IMR-90 (cell line): ENCODE data around the gene NCOA7. TPM values are rescaled to one million over a fixed set of nuclear protein-coding genes. Genes with fewer than 3 reads are reported as not detected.

Experiments
- ATAC-seq: fragments of 200-7000 bp; cut with Tn5 transposase; 2 replicates; pipeline ENCODE4 v1.9.1; 2020; ENCODE audit warnings: low read depth, mild to moderate bottlenecking, moderate library complexity
- BruUV-seq: library from RNA; stranded (reverse); fragments of 400-500 nt; replicated peaks from 2 replicates; lab custom pipeline; 2021; lab: Mats Ljungman, UMichigan
- CTCF ChIA-PET: fragments of 300-600 bp; formaldehyde crosslinking; extraction: SDS; loops from one replicate; lab custom pipeline; 2021; ENCODE audit warnings: antibody characterized with exemption; lab: Yijun Ruan, JAX
- POLR2A ChIA-PET: fragments of 300-600 bp; sonication (Branson Sonifier 250); formaldehyde crosslinking; loops from one replicate; lab custom pipeline; 2022; ENCODE audit warnings: antibody characterized with exemption; ENCODE audit not compliant: unreplicated experiment; lab: Charles Lee
- DNase-seq: peaks from one replicate; pipeline ENCODE4 v3.0.0; 2013
- H2AFZ ChIP-seq: replicated peaks from 2 replicates; pipeline ENCODE3; 2013; ENCODE audit warnings: low read length, mild to moderate bottlenecking; ENCODE audit not compliant: poor library complexity
- H2AK5ac ChIP-seq: 2 replicates; pipeline ENCODE4 v1.6.1; 2013; ENCODE audit warnings: low read depth, low read length, inconsistent platforms
- H2AK9ac ChIP-seq: replicated peaks from 2 replicates; pipeline ENCODE3; 2013; ENCODE audit warnings: mild to moderate bottlenecking, low read depth, low read length, moderate library complexity; ENCODE audit not compliant: poor library complexity
- H2BK120ac ChIP-seq: 2 replicates; pipeline ENCODE4 v1.6.1; 2013; ENCODE audit warnings: low read depth, low read length, inconsistent platforms
- H2BK15ac ChIP-seq: 3 replicates; pipeline ENCODE4 v1.6.1; 2013; ENCODE audit warnings: low read depth, low read length, inconsistent platforms
- H2BK20ac ChIP-seq: 2 replicates; pipeline ENCODE4 v1.6.1; 2013; ENCODE audit warnings: low read depth, mild to moderate bottlenecking, inconsistent platforms, low read length, moderate library complexity
- H2BK5ac ChIP-seq: 2 replicates; pipeline ENCODE4 v1.6.1; 2013; ENCODE audit warnings: mild to moderate bottlenecking, low read depth, low read length, inconsistent platforms; ENCODE audit not compliant: poor library complexity, severe bottlenecking
- H3K14ac ChIP-seq: replicated peaks from 2 replicates; pipeline ENCODE4 v1.6.1; 2013; ENCODE audit warnings: low read depth, low read length, inconsistent platforms
- H3K18ac ChIP-seq: 2 replicates; pipeline ENCODE4 v1.6.1; 2013; ENCODE audit warnings: low read depth, low read length, control low read depth
- H3K23ac ChIP-seq: 2 replicates; pipeline ENCODE4 v1.6.1; 2013; ENCODE audit warnings: low read depth, low read length, inconsistent platforms
- H3K27ac ChIP-seq: 2 replicates; pipeline ENCODE4 v1.5.1; 2013; ENCODE audit warnings: mild to moderate bottlenecking, control low read depth, low read length; ENCODE audit not compliant: insufficient read depth
- H3K27me3 ChIP-seq: 2 replicates; pipeline ENCODE4 v1.6.1; 2013; ENCODE audit warnings: low read length; ENCODE audit not compliant: control insufficient read depth, insufficient read depth
- H3K36me3 ChIP-seq: 2 replicates; pipeline ENCODE4 v1.6.1; 2013; ENCODE audit warnings: low read length, mixed read lengths; ENCODE audit not compliant: control insufficient read depth, insufficient read depth
- H3K4ac ChIP-seq: 2 replicates; pipeline ENCODE4 v1.6.1; 2013; ENCODE audit warnings: low read depth, low read length, inconsistent platforms
- H3K4me1 ChIP-seq: 2 replicates; pipeline ENCODE4 v1.6.1; 2013; ENCODE audit warnings: low read length, mixed read lengths; ENCODE audit not compliant: control insufficient read depth, insufficient read depth
- H3K4me2 ChIP-seq: 2 replicates; pipeline ENCODE4 v1.6.1; 2013; ENCODE audit warnings: low read depth, mild to moderate bottlenecking, control low read depth, low read length, moderate library complexity
- H3K4me3 ChIP-seq: 2 replicates; pipeline ENCODE4 v1.5.1; 2013; ENCODE audit warnings: low read depth, mild to moderate bottlenecking, control low read depth, low read length, moderate library complexity; ENCODE audit not compliant: insufficient read depth
- H3K56ac ChIP-seq: 2 replicates; pipeline ENCODE4 v1.6.1; 2013; ENCODE audit warnings: low read length, inconsistent platforms; ENCODE audit not compliant: insufficient read depth; ENCODE audit errors: extremely low read depth
- H3K79me1 ChIP-seq, 2 experiments: 2 replicates each; pipeline ENCODE4 v1.6.1; 2013; ENCODE audit warnings: low read length in 2 of 2, inconsistent platforms in 1 of 2, low read depth in 1 of 2
- H3K9ac ChIP-seq: 2 replicates; pipeline ENCODE4 v1.6.1; 2013; ENCODE audit warnings: low read depth, low read length, control low read depth
- H3K9me1 ChIP-seq: 2 replicates; pipeline ENCODE4 v1.6.1; 2013; ENCODE audit warnings: low read length, inconsistent platforms; ENCODE audit not compliant: insufficient read depth
- H3K9me3 ChIP-seq: 2 replicates; pipeline ENCODE4 v1.6.1; 2013; ENCODE audit warnings: low read length; ENCODE audit not compliant: control insufficient read depth, insufficient read depth
- H4K20me1 ChIP-seq: 2 replicates; pipeline ENCODE4 v1.6.1; 2013; ENCODE audit warnings: low read length, inconsistent platforms; ENCODE audit not compliant: insufficient read depth
- H4K5ac ChIP-seq: 2 replicates; pipeline ENCODE4 v1.6.1; 2013; ENCODE audit warnings: mild to moderate bottlenecking, low read depth, low read length, control low read depth
- H4K8ac ChIP-seq, 2 experiments: 2 replicates each; pipeline ENCODE4 v1.6.1; 2013; ENCODE audit warnings: low read depth in 2 of 2, low read length in 2 of 2, control low read depth in 1 of 2, inconsistent platforms in 1 of 2
- H4K91ac ChIP-seq: 2 replicates; pipeline ENCODE4 v1.6.1; 2013; ENCODE audit warnings: low read depth, low read length, inconsistent platforms; ENCODE audit not compliant: insufficient read depth
- CHD1 ChIP-seq: IDR thresholded peaks from 2 replicates; pipeline ENCODE4 v1.6.1; 2012; ENCODE audit warnings: low read depth, low read length, improper control_type of control experiment
- FOS ChIP-seq: fragments of 150-350 bp; IDR thresholded peaks from 2 replicates; pipeline ENCODE4 v1.6.1; 2016; ENCODE audit warnings: low read depth, low read length
- POLR2A ChIP-seq: IDR thresholded peaks from 2 replicates; pipeline ENCODE4 v1.6.1; 2012; ENCODE audit warnings: mild to moderate bottlenecking, low read depth, low read length
- RCOR1 ChIP-seq: IDR thresholded peaks from 2 replicates; pipeline ENCODE4 v1.6.1; 2012; ENCODE audit warnings: mild to moderate bottlenecking, low read length, improper control_type of control experiment; ENCODE audit not compliant: insufficient replicate concordance
- RFX5 ChIP-seq: IDR thresholded peaks from 2 replicates; pipeline ENCODE4 v1.8.0; 2012; ENCODE audit warnings: low read depth, mild to moderate bottlenecking, low read length, moderate library complexity
- WGBS, 2 experiments: methylation state at CpG; one replicate each; pipeline versions ENCODE4 v1.1.5 to v1.1.7; 2013; ENCODE audit warnings: missing lambda C conversion rate in 2 of 2; ENCODE audit not compliant: insufficient read length in 1 of 2; ENCODE audit errors: extremely low coverage in 2 of 2; 5-methylcytosine and 5-hydroxymethylcytosine counted together
- dilution Hi-C: fragments of 300-500 bp; cut with HindIII; formaldehyde crosslinking; loops from one replicate; pipeline ENCODE4 v1.14.3; 2018; ENCODE audit warnings: low sequenced_read_pairs; ENCODE audit not compliant: unreplicated experiment
- in situ Hi-C: fragments of 300-500 bp; cut with MboI; formaldehyde crosslinking; loops from 3 replicates; pipeline ENCODE4 v1.14.3; 2019; ENCODE audit warnings: low sequenced_read_pairs, inconsistent platforms, mixed read lengths
- intact Hi-C: fragments of 100-400 bp; cut with micrococcal nuclease; formaldehyde crosslinking; loops from 2 replicates; pipeline ENCODE4 v1.10.0; 2022
- polyA plus RNA-seq, 3 experiments: library from polyadenylated mRNA; depleted of rRNA; stranded (reverse); fragments of >200 nt; gene quantifications; 2 replicates each; pipeline ENCODE4 v1.2.3, GENCODE V29; 2012; ENCODE audit warnings: low replicate concordance in 1 of 3
- total RNA-seq: library from RNA; depleted of rRNA; stranded (reverse); fragments of >200 nt; gene quantifications from 2 replicates; pipeline ENCODE4 v1.2.3, GENCODE V29; 2012
- TF ChIP-seq, protein P1 (sequence below): conservative IDR thresholded peaks from 2 replicates; pipeline ENCODE4 v1.5.1; 2012; ENCODE audit warnings: mild to moderate bottlenecking, low read depth, low read length, improper control_type of control experiment

NCOA7 gene
- total and polyA plus RNA-seq, 2 of the 4 experiments (the other 2 are of a cell fraction): 12.6 to 12.9 TPM

GRCh38 chr6:125749865-125750691 lies 40.7 kb upstream of the NCOA7 start (continued):
- TF ChIP-seq, protein P1, sequence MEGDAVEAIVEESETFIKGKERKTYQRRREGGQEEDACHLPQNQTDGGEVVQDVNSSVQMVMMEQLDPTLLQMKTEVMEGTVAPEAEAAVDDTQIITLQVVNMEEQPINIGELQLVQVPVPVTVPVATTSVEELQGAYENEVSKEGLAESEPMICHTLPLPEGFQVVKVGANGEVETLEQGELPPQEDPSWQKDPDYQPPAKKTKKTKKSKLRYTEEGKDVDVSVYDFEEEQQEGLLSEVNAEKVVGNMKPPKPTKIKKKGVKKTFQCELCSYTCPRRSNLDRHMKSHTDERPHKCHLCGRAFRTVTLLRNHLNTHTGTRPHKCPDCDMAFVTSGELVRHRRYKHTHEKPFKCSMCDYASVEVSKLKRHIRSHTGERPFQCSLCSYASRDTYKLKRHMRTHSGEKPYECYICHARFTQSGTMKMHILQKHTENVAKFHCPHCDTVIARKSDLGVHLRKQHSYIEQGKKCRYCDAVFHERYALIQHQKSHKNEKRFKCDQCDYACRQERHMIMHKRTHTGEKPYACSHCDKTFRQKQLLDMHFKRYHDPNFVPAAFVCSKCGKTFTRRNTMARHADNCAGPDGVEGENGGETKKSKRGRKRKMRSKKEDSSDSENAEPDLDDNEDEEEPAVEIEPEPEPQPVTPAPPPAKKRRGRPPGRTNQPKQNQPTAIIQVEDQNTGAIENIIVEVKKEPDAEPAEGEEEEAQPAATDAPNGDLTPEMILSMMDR: no peak

DNA sequence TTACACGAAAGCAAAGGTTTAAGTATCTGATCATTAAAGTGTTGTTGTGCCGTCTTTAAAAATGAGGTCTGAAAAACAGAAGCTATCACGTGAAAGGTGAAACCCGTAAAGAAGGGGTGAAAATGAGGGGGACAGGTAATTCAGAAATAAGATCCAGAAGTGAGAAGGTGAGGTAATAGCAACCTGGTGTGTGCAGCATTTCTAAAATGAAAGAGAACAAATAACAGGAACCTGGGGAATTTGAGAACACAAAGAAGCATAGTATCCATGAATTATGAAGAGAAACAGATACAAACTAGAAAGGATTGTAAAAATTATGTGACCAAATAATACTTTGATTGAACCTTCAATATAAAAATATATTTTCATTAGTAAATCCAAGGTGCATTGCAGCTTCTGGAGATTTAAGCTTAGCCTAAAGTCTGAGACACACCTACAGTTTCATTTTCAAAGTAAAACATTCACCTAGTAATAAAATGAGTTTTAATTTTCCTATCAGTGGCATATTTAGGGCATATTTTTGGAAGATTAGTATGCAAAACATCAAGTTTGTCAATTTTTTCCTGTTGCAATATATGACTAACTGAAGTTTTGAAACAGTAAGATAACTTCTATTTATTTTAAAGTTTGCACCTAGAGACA lies 39.9 kb upstream of the NCOA7 start:
- POLR2A ChIA-PET: no interaction called here
- no peak for DNase-seq
- Histone ChIP-seq H3K4me2 (no peak overlapping the region), H2BK120ac (no peak overlapping the region), H3K14ac (no peak overlapping the region), H4K91ac (no peak overlapping the region), H3K27ac (no peak overlapping the region), H2BK15ac (no peak overlapping the region), H4K20me1 (no peaks in the 10 kb centered on the region), H2AFZ (no peak overlapping the region), H3K79me1 (no peaks in the 10 kb centered on the region), H2BK5ac (no peak overlapping the region), H3K4me1 (peaks cover 10% of the 10 kb centered on the region), H3K27me3 (peaks cover 64% of the 10 kb centered on the region), H3K4ac (no peak overlapping the region), H2AK5ac (no peak overlapping the region), H3K9ac (no peak overlapping the region), H4K5ac (no peak overlapping the region), H2AK9ac (no peak overlapping the region), H3K9me3 (no peaks in the 10 kb centered on the region; the same call in 1 of the 2 replicates), H3K56ac (no peak overlapping the region), H3K4me3 (no peak overlapping the region), H3K36me3 (no peaks in the 10 kb centered on the region), H2BK20ac (no peak overlapping the region), H3K9me1 (no peaks in the 10 kb centered on the region), H4K8ac (no peak overlapping the region), H3K18ac (no peak overlapping the region), H3K23ac (no peak overlapping the region)
- no CpG with 5 or more reads among the region's 4 CpGs for WGBS, 2 experiments
- in situ Hi-C loops (loop anchor here (25.0 kb wide), 1 partner anchor 589 kb away; the partner anchor contains the start of gene TPD52L1), intact Hi-C loops (no loop called here), dilution Hi-C loops (no loop called here)
- TF ChIP-seq RFX5 (no peak), RCOR1 (no peak), POLR2A (no peak), CHD1 (no peak), FOS (no peak)
- no TSS peak for BruUV-seq
- ATAC-seq: no peak
- CTCF ChIA-PET: no interaction called here
